Measurements from ENCODE around the gene CA12.

Gene CA12

DNA sequence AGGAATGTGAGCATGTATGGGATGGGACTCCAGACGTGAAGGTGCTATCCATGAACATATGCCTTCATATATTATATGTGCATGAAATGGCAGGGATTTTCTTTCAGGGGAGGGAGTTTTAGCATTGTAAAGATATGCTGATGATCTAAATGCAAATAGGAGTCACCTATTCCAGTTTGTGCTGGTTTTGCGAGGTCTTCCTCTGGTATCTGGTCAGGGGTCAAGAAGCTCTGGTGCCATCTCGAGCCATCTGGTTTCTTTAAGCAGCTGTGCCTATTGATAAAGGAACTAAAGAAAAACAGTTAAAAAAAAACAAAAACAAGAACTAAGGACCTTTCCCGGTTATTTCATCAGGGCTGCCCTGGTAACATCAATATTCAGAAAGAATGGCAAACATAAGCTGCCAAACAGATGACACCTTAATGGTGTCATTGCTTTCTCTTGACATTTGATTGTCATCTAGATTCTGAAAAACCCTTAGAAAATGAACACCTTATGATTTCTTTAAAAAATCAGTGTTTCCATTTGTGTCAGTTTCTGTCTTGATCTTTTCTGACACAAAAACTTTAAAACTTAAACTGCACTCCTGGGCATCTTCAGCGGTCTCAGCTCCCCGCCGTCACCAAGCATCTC, 81.6 kb downstream of the CA12 start:
- DNase-seq: no peak

DNA sequence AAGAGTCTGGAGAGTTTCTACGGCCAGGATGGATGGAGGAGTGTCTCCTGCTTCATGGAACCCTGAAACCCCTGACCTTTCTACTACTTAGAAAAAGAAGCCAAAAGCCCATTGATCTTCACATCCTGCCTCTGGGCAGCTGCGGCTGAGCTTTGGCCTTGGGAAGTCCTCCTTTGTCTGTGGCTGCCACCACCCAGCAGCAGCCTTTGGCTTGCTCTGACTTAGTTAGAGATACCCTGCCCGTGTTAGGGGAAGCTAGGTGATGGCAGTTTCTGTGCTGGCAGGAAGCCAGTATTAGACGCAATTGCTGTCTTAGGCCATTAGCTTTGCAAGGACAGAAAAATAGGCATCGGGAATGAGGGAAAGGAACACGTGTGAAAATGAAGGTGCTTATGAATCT, 85.5 kb downstream of the CA12 start:
- DNase-seq: no peak

DNA sequence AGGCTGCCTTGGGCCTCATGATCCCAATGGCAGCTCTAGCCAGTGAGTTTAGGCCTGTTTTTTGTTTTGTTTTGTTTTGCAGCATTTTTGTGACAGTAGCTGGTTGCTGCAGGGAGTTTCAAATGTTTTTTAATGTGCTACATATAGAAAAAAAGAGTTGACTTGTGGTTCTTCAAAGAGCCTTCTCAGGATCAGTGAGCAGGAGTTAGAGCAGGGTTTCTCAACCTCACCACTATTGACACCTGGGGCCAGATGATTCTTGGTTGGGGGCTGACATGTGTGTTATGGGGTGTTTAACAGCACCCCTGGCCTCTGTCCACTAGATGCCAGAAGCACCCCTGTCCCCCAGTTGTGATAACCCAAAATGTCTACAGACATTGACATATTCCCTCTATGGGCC, 86.3 kb downstream of the CA12 start:
- no peak for DNase-seq

DNA sequence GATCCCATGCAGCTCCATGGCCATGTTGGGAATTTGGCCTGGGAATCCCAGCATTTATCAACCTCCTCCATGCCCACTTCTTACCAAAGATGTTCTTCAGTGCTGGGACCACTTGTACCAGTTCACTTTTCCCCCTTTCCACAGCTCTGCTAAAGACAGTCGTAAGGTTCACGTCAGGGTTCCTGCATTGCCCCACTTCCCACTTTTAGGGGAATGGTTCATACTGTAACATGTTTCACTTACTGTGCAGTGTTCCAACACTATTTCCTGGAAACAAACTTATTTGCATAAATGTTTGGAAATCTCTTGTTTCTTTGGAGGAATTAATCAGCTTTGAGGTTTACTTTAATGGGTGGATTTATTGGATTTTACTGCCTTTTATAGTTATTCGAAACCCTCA, 87.3 kb downstream of the CA12 start:
- DNase-seq: no peak

DNA sequence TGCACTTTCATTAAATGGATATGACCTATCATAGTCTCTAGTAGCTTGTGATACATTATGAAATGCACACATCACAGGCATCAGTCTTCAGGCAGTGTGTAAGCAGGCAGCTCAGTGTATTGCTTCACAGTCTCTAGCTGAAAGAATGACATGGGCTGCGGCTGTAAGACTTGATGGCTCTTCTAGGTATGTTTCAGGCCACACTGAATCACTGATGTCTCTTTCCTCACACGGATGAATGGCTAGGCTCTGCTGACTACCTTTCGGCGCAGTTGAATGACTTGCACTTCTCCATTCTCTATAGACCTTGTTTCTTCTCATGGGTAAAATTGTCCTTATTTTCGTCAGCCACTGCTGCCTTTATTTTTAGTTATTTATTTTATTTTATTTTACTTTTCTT, 88.9 kb downstream of the CA12 start:
- no peak for DNase-seq

DNA sequence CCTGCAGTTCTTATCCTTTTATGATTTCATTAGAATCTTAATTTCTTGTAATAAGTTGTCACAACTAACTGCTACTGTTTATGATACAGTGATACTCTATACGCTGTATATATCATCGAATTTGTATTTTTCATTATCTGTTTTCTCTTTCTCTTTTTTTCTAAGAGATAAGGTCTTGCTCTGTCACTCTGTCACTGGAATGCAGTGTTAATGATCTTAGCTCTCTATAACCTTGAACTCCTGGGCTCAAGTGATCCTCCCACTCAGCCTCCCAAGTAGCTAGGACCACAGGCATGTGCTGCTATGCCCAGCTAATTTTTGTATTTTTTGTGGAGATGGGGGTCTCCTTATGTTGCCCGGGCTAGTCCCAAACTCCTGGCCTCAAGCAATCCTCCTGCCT, 89.4 kb downstream of the CA12 start:
- DNase-seq: no peak

DNA sequence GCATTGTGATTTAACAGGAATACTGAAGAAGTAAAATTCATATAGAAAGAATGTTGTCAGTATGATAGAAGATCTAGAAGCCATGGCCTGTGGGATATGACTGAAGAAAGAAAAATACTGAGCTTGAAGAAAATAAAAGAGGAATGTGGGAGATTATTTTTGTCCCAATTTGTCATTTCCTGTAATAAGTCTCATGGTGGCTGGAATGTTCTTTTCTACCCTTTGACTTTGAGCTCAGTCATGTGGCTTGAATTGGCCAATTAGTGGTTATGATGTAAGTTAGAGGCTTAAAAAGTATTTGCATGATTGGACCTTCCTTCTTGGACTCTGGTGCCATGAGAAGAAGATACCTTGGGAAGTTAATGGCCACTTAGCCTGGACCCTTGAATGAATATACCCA, 90.1 kb downstream of the CA12 start:
- no peak for DNase-seq

- DNase-seq: no peak
Observed at GRCh38 chr15:63288778-63289378, 92.8 kb downstream of the CA12 start.

DNA sequence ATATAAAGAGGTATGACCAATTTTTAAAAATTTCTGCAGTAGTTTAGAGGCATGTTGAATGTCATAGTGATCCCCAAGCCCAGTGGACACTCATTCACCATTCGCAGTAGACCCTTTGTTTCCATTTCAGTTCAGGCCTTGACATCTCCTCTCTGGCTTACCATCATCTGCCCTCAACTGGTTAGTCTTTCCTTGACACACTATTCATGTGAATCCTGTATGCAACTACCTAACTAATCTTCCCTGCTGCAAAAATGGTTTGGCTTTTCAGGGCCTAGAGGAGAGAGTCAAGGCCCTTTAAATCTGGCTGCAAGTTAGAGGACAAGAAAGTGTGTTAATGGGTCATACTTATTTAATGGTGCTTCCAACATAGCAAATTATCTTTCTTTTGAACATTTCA, 93.3 kb downstream of the CA12 start:
- no peak for DNase-seq

- no peak for DNase-seq
Observed at GRCh38 chr15:63287109-63287508, 94.5 kb downstream of the CA12 start.

GRCh38 chr15:63284335-63284734, 97.3 kb downstream of the CA12 start:
- no peak for DNase-seq

- DNase-seq: no peak
Observed at GRCh38 chr15:63283126-63283525, 98.5 kb downstream of the CA12 start.

DNA sequence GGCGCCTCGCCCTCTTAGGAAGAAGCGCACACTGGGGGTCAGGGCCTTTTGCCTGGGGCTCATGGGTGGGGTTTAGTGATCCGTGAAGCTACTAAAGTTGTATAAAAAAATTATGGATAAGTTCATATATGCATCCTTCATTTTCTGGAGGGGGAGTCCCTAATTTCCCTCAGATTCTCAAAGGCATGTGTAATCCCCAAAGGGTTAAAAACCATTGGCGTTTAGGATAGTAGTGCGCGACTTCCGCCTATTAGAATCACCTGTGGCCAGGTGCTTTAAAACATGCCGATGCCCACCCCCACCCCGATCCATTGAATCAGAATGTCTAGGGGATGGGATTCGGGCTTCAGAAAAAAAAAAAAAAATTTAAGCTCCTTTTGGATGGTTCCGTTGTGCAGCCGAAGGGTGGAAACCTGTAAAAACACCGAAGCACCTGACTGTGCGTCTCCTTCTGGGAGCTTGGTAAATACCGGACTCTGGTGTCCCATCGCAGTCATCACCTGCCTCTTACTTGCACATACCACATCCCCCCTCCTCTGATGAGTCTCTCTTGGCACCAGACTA, 103.7 kb downstream of the CA12 start:
- no peak for DNase-seq

GRCh38 chr15:63277038-63277892, 104.4 kb downstream of the CA12 start, which contains the start of gene APH1B:
Gene APH1B (plus strand): TSS chr15:63277605. CDS start chr15:63277624, 19 bp downstream.
- peak; percentile 74 for DNase-seq

GRCh38 chr15:63276342-63277037, 105.2 kb downstream of the CA12 start:
- DNase-seq: no peak

DNA sequence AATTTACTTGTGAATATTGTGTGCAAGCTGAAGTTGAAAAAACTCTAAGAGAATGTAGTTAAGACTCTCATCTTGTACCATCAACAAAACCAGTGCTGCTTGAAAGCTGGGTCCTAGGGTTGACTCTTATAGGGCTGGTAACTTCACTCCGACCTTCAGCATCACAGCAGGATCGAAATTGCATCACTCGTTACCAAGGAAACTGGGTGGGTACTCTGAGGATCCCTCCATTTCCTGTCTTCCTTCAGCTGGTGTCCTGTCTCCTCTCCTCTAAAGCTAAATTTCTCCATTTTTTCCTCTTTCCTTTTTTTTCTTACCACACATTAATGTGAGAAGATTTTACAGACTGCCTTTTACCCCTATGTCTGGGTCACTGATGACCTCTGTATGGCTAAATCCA, 107.2 kb downstream of the CA12 start:
- DNase-seq: no peak

Measured in stimulated activated CD4-positive, alpha-beta T cell treated with anti-CD3 and anti-CD28 coated beads, Interleukin-12 subunit alpha, Interleukin-12 subunit beta, amount 100 ng/mL, for 4 hours (primary cell).